Stimulated activated naive B cell treated with anti-CD40 and anti-IgM and Interleukin-4, amounts not matched to agents 10 μg/mL and 1 μg/mL and 100 μg/mL, for 72 hours (primary cell): Measurements from ENCODE around the gene TRAPPC14.
"Not testable (repeated sequence)": the region's sequence is repeated elsewhere in the genome, so short reads cannot be mapped to it uniquely, and the experiment has no call there.

Experiments
- ATAC-seq, 2 donors: fragments of 150-1000 bp; cut with Tn5 transposase; replicated peaks; 2 replicates each; pipeline ENCODE4 v1.10.0; 2021; ENCODE audit warnings: moderate library complexity in 1 of 2
- DNase-seq: peaks from one replicate; pipeline ENCODE4 v3.0.0; 2021
- H3K27ac Mint-ChIP-seq: one replicate; pipeline ENCODE4 v1.8.0; 2022; ENCODE audit warnings: mild to moderate bottlenecking, mixed read lengths
- H3K27me3 Mint-ChIP-seq, 2 donors: one replicate each; pipeline ENCODE4 v1.8.0; 2022; ENCODE audit warnings: mixed read lengths in 2 of 2
- H3K36me3 Mint-ChIP-seq, 2 donors: one replicate each; pipeline ENCODE4 v1.8.0; 2022; ENCODE audit warnings: mixed read lengths in 2 of 2, mild to moderate bottlenecking in 1 of 2
- H3K4me1 Mint-ChIP-seq, 2 donors: one replicate each; pipeline ENCODE4 v1.8.0; 2022; ENCODE audit warnings: mixed read lengths in 2 of 2, mild to moderate bottlenecking in 1 of 2
- H3K4me3 Mint-ChIP-seq, 2 donors: one replicate each; pipeline ENCODE4 v1.8.0; 2022; ENCODE audit warnings: mild to moderate bottlenecking in 2 of 2, mixed read lengths in 2 of 2, moderate library complexity in 1 of 2
- H3K9me3 Mint-ChIP-seq, 2 donors: one replicate each; pipeline ENCODE4 v1.8.0; 2022; ENCODE audit warnings: mixed read lengths in 2 of 2, mild to moderate bottlenecking in 1 of 2

TRAPPC14 gene

GRCh38 chr7:100182616-100183015 lies 24.1 kb upstream of the TRAPPC14 start:
- not testable (repeated sequence) for DNase-seq, H3K27ac Mint-ChIP-seq, H3K27me3 Mint-ChIP-seq, ATAC-seq, H3K36me3 Mint-ChIP-seq, H3K4me3 Mint-ChIP-seq, H3K9me3 Mint-ChIP-seq
- H3K4me1 Mint-ChIP-seq, result peaks cover 8 to 19% of the 10 kb centered on the region in 2 donors

DNA sequence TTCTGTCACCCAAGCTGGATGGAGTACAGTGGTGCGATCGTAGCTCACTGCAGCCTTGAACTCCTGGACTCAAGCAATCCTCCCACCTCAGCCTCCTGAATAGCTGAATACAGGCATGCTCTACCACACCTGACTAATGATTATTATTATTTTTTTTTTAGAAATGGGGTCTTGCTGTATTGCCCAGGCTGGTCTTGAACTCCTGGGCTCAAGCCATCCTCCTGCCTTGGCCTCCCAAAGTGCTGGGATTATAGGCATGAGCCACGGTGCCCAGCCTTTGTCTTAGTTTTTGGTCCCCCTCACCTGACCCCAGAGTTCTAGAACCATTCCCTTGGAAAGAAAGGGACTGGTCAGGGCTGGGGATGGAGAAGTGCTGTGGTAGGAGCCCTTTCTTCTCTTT lies 21.6 kb upstream of the TRAPPC14 start:
- DNase-seq, H3K9me3 Mint-ChIP-seq, H3K27ac Mint-ChIP-seq, ATAC-seq, H3K36me3 Mint-ChIP-seq, H3K27me3 Mint-ChIP-seq: not testable (repeated sequence)
- Mint-ChIP-seq H3K4me1 (peaks cover 18 to 35% of the 10 kb centered on the region in 2 donors), H3K4me3 (peak overlapping the region in 1 of 2 donors; percentile 47)

GRCh38 chr7:100177045-100178001 lies 18.8 kb upstream of the TRAPPC14 start, which contains the start of the genes GPC2 and STAG3:
Gene GPC2 (minus strand): TSS chr7:100177381. CDS start chr7:100177199, 182 bp downstream.
Gene STAG3 (plus strand): TSS chr7:100177918. CDS start chr7:100180557, 2,639 bp downstream.
- H3K9me3 Mint-ChIP-seq, result peaks cover 0 to 1% of the 10 kb centered on the region in 2 donors
- ATAC-seq, result peak; percentile 92 to 94
- H3K36me3 Mint-ChIP-seq, result peaks cover 1 to 3% of the 10 kb centered on the region in 2 donors
- H3K27me3 Mint-ChIP-seq, result peaks cover 0 to 4% of the 10 kb centered on the region in 2 donors
- peaks cover 19 to 35% of the 10 kb centered on the region in 2 donors for H3K4me1 Mint-ChIP-seq
- H3K27ac Mint-ChIP-seq, result peak within 1 kb of the TSS; percentile 72
- peak within 1 kb of the TSS; percentile 74 to 83 for H3K4me3 Mint-ChIP-seq
- peak; percentile 96 for DNase-seq

DNA sequence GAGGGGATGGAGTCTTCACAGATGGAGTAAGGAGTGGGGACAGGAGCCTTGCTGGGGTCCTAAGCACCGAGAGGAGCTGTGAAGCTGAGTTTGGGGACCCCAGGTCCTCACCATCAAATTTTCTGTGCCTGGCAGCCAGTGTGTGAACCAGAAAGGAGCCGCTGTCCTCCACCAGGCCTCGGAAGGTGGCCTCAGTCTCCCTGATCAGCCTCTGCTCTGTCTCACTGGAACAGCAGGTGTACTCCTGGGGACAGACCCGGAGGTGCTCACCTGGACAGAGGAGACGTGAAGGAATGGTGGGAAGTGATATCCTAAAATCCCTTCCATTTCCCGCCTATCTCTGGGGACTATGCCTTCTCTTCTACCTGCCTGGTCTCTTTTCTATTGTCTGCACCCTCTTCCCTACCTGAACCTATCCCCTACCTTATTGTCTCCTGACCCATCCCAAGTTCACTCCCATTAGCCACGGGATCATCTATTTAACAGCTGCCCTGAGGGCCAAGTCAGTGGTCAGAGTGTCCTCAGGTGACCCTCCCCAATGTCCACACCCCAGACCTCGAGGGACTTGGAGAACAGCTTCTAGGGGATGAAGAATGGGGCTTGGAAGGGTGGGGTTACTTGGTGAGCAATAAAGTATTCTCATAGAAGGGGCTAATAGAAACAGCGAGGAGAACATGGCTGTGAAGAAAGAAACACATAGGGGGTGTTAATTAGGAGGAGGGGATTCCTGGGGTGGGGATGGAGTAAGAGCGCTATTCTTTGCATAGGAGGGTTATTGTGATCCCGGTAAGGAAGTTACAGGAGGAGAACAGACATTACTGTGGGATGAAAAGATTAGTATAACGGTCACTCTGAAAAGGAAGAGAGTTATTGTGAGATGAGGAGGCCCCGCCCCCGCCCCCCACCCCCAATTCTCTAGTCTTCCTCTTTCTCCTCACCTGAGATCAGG lies 17.8 kb upstream of the TRAPPC14 start:
- peaks cover 1 to 3% of the 10 kb centered on the region in 2 donors for H3K36me3 Mint-ChIP-seq
- DNase-seq (no peak), ATAC-seq (no peak)
- H3K4me1 Mint-ChIP-seq, result peaks cover 21 to 41% of the 10 kb centered on the region in 2 donors
- peaks cover 0 to 1% of the 10 kb centered on the region in 2 donors for H3K9me3 Mint-ChIP-seq
- peak overlapping the region; percentile 74 to 83 for H3K4me3 Mint-ChIP-seq
- peaks cover 0 to 4% of the 10 kb centered on the region in 2 donors for H3K27me3 Mint-ChIP-seq
- H3K27ac Mint-ChIP-seq, result no peak overlapping the region

DNA sequence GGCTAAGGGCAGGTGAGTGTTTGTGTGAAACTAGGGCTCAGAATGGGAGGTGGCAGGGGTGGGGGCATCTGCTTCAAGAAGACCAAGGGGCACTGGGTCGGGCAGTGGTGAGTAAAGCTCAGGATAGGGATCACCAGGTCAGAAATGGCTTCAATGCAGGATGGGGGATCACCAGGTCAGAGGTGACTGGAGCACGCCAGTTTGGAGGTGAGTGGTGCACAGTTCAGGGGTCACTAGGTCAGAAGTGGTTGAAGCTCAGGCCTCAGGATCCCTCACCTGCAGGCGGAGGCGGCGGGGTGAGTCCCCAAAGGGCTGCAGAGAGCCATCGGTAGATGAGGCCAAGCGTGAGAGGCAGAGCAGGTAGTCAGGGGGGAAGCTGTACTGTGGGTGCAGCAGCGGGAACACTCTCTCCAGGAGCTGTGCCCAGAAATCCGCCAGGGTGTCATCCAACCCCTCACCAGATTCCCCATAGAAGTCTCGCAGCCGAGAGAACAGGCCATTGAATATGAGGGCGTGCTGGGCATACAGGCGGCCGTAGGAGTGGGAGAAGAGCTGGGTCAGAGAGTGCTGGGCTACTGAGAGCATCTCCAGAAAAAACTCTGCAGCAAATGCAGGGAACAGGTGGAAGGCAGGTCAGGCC lies 16.9 kb upstream of the TRAPPC14 start:
- peaks cover 1 to 6% of the 10 kb centered on the region in 2 donors for H3K36me3 Mint-ChIP-seq

DNA sequence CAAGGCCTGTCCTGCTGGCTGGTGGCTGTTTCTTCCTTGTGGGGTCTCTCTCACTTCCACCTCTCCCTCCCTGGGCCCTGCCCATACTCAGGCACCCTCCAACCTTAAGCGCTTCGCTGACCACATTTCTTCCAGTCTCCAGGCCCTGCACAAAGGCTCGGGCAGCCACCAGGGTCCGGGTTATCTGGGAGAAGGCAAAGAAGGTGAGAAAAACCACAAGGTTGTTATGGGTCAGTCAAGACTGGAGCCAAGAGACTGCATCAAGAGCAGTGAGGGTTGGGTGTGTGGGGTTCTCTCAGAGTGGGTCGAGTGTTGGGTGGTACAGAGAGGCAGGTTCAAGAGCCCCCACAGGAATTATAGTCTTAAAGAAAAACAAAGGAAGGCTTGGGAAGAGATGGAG lies 16.1 kb upstream of the TRAPPC14 start:
- DNase-seq (no peak), ATAC-seq (no peak)
- Mint-ChIP-seq H3K4me3 (no peak overlapping the region), H3K4me1 (peaks cover 22 to 46% of the 10 kb centered on the region in 2 donors), H3K9me3 (peaks cover 0 to 1% of the 10 kb centered on the region in 2 donors), H3K27ac (no peak overlapping the region), H3K36me3 (peaks cover 1 to 8% of the 10 kb centered on the region in 2 donors), H3K27me3 (peaks cover 14% of the 10 kb centered on the region in 2 donors)

More for the DNA sequence above, 16.9 kb upstream of the TRAPPC14 start:
- DNase-seq (no peak), ATAC-seq (no peak)
- H3K9me3 Mint-ChIP-seq, result peaks cover 0 to 1% of the 10 kb centered on the region in 2 donors
- H3K4me3 Mint-ChIP-seq, result peak overlapping the region; percentile 1 to 14
- H3K27me3 Mint-ChIP-seq, result peaks cover 5 to 9% of the 10 kb centered on the region in 2 donors
- peaks cover 19 to 41% of the 10 kb centered on the region in 2 donors for H3K4me1 Mint-ChIP-seq
- H3K27ac Mint-ChIP-seq, result no peak overlapping the region

- peaks cover 0 to 1% of the 10 kb centered on the region in 2 donors for H3K9me3 Mint-ChIP-seq
- H3K4me3 Mint-ChIP-seq, result no peak overlapping the region
These were observed 15.4 kb upstream of the TRAPPC14 start for GRCh38 chr7:100173806-100174495.

GRCh38 chr7:100171840-100172239 lies 13.3 kb upstream of the TRAPPC14 start:
- ATAC-seq, result peak in 1 of 2 donors; percentile 15

More at GRCh38 chr7:100173806-100174495, 15.4 kb upstream of the TRAPPC14 start:
- H3K27me3 Mint-ChIP-seq, result peaks cover 15 to 16% of the 10 kb centered on the region in 2 donors
- H3K27ac Mint-ChIP-seq, result no peak overlapping the region
- no peak for DNase-seq
- peaks cover 1 to 8% of the 10 kb centered on the region in 2 donors for H3K36me3 Mint-ChIP-seq
- peaks cover 22 to 52% of the 10 kb centered on the region in 2 donors for H3K4me1 Mint-ChIP-seq
- ATAC-seq, result no peak

GRCh38 chr7:100171087-100171681 lies 12.7 kb upstream of the TRAPPC14 start:
- H3K27me3 Mint-ChIP-seq, result peaks cover 42 to 44% of the 10 kb centered on the region in 2 donors

More at GRCh38 chr7:100171840-100172239, 13.3 kb upstream of the TRAPPC14 start:
- no peak for DNase-seq
- Mint-ChIP-seq H3K4me1 (peaks cover 39 to 62% of the 10 kb centered on the region in 2 donors), H3K36me3 (peaks cover 1 to 8% of the 10 kb centered on the region in 2 donors), H3K9me3 (no peaks in the 10 kb centered on the region), H3K4me3 (peak overlapping the region; percentile 76 to 80), H3K27ac (peak overlapping the region; percentile 47), H3K27me3 (peaks cover 36 to 37% of the 10 kb centered on the region in 2 donors)

GRCh38 chr7:100170101-100170897 lies 11.8 kb upstream of the TRAPPC14 start:
- Mint-ChIP-seq H3K4me1 (peaks cover 37 to 56% of the 10 kb centered on the region in 2 donors), H3K27me3 (peaks cover 48% of the 10 kb centered on the region in 2 donors), H3K27ac (peak overlapping the region; percentile 33), H3K36me3 (peaks cover 1 to 8% of the 10 kb centered on the region in 2 donors), H3K9me3 (no peaks in the 10 kb centered on the region), H3K4me3 (peak overlapping the region; percentile 68 to 80)
- no peak for ATAC-seq
- DNase-seq, result no peak

More at GRCh38 chr7:100171087-100171681, 12.7 kb upstream of the TRAPPC14 start:
- Mint-ChIP-seq H3K4me1 (peaks cover 39 to 61% of the 10 kb centered on the region in 2 donors), H3K36me3 (peaks cover 1 to 8% of the 10 kb centered on the region in 2 donors), H3K9me3 (no peaks in the 10 kb centered on the region), H3K27ac (no peak overlapping the region), H3K4me3 (peak overlapping the region; percentile 33 to 68)
- ATAC-seq, result peak; percentile 49 to 56
- DNase-seq, result no peak

- Mint-ChIP-seq H3K9me3 (no peaks in the 10 kb centered on the region), H3K27me3 (peaks cover 48% of the 10 kb centered on the region in 2 donors), H3K4me3 (peak overlapping the region in 1 of 2 donors; percentile 74), H3K4me1 (peaks cover 37 to 56% of the 10 kb centered on the region in 2 donors), H3K27ac (no peak overlapping the region), H3K36me3 (peaks cover 1 to 8% of the 10 kb centered on the region in 2 donors)
- ATAC-seq (no peak), DNase-seq (no peak)
These were observed 10.8 kb upstream of the TRAPPC14 start for GRCh38 chr7:100169147-100169850.
